ENCODE data around the gene GPALPP1.

GRCh38 chr13:45003417-45003816 lies 14.1 kb downstream of the GPALPP1 start:
- TF ChIP-seq POLR2A (IDR thresholded peaks at IDR 0.05; ENCODE audit: low read depth, low read length) (no peak), POLR2AphosphoS5 (IDR thresholded peaks at IDR 0.05; ENCODE audit: low read depth, low read length) (no peak)
